HG03103 (cell line): Measurements from ENCODE around the gene SPHK2.

ENCODE experiments used
- ATAC-seq: cut with Tn5 transposase; IDR thresholded peaks from one replicate; pipeline ENCODE4 v1.9.1; 2021; ENCODE audit warnings: low read depth; ENCODE audit not compliant: unreplicated experiment

Gene SPHK2

DNA sequence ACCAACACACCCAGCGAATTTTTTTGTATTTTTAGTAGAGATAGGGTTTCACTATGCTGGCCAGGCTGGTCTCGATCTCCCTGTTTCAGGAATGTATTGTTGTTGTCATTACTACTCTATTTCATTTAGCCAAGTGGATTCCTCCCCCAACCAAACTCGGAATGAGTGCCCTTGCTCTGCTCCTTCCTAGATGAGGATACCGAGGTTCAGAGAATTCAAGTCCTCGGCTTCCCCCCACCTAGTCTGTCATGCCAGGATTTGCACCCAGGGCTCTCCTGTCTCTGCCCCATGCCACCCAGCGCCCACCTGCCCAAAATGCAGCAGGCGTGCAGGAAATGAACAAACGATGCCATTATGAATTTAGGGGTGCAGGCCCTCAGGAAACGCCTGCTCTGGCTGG is 16.3 kb upstream of the SPHK2 start:
- ATAC-seq: no peak

DNA sequence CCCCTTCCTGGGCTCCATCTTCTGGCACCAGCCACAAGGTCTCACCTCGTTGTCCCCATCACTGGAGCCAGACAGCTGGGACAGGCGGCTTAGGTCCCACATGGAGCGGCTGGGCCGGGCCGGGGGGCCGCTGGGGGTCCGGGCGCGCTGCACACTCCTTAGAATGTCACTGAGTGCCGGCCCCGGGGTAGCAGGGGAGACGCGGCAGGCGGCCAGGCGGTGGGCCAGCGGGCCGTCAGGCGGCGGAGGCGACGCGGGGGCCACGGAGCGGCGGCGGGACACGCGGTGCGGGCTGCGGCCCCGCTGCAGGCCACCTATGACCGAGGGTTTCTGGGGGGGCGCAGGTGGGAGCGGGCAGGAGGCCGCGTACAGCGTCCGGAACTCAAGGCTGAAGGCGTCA is 15.9 kb upstream of the SPHK2 start:
- no peak for ATAC-seq

DNA sequence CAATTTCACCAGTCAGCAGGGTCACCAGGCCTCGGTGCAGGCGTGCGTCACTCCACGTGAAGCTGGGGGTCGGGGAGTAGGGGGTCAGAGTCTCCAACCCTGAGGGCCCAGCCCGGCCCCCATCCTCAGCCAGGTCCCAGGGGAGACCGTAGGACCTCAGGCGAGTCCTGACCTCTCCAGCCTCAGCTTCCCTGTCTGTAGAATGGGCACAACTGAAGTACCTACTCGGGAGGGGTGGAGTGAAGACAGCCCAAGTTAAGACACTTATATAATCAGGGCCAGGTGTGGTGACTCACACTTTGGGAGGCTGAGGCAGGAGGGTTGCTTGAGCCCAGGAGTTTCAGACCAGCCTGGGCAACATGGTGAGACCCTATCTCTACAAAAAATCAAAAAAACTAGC is 15.5 kb upstream of the SPHK2 start:
- ATAC-seq: no peak

DNA sequence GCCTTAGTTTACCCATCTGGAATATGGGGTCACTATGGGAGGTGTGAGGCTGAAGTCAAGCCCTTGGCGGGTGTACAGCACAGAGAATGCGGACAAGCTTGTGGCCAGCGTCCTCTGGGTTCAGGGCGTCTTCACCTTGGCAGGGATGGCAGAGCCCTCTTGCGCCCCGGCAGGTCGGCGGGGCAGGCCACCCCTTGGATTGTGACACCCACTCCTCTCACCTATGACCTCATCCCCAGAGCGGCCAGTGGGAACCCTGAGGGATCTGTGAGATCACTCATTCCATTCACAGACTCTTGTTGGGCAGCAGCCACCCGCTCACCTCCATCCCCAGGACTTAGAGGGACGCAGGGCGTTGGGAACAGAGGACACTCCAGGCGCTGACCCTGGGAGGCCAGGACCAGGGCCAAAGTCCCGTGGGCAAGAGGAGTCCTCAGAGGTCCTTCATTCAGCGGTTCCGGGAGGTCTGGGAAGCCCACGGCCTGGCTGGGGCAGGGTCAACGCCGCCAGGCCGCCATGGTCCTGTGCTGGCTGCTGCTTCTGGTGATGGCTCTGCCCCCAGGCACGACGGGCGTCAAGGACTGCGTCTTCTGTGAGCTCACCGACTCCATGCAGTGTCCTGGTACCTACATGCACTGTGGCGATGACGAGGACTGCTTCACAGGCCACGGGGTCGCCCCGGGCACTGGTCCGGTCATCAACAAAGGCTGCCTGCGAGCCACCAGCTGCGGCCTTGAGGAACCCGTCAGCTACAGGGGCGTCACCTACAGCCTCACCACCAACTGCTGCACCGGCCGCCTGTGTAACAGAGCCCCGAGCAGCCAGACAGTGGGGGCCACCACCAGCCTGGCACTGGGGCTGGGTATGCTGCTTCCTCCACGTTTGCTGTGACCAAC is 12.6 kb upstream of the SPHK2 start, which contains the start of gene SPACA4:
SPACA4 (plus strand) TSS at position 280 of the 896 bp plus-strand sequence; CDS start at position 517, 237 bp downstream.
- no peak for ATAC-seq

DNA sequence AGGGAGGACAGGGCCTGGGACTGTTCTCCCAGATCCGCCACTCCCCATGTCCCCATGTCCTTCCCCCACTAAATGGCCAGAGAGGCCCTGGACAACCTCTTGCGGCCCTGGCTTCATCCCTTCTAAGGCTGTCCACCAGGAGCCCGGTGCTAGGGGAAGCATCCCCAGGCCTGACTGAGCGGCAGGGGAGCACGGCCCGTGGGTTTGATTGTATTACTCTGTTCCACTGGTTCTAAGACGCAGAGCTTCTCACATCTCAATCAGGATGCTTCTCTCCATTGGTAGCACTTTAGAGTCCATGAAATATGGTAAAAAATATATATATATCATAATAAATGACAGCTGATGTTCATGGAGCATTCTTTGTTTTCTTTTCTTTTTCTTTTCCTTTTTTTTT is 11.9 kb upstream of the SPHK2 start:
- no peak for ATAC-seq

DNA sequence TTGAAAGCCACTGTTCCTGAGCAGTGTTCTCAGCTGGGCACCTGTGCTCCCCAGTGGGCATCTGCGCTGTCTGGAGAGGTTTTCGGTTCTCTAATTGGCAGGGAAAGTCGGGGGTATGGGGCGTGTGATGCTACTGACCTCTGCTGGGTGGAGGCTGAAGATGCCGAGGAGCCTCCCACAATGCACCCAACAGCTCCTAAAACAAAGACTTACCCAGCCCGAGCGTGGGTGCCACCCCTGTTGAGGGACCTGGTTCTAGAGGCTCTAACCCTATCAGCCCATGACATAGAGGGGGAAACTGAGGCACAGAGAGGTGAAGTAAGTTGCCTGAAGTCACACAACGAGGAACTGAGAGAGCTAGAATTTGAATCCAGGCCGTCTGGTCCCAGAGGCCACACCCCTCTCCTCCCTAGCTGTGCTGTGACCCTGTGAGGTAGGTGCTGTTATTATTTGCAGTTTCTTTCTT is 10.5 kb upstream of the SPHK2 start:
- no peak for ATAC-seq

DNA sequence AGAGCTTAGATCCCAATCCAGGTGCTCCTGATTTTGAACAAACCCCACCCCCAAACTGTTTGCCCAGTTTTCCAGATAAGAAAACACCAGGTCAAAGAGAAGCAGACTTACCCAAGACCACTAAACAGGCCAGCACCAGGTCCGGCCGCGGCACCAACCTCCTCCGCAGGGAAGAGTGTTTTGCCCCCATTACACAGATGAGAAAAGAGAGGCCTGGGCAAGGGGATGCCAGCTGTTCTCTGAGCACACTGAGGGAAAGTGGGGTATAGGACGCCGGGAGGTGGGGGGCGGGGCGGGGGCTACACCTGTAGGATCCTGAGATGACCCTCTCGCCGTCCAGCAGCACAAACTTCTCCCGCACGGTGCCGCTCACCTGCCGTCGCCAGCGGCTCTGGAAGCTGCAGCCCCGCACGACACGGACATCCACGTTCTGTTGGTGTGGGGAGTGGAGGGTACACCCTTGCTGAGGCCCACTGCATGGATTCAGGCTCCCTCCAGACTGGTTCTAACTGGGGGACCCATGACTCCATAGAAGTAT is 9.7 kb upstream of the SPHK2 start:
- ATAC-seq: no peak

DNA sequence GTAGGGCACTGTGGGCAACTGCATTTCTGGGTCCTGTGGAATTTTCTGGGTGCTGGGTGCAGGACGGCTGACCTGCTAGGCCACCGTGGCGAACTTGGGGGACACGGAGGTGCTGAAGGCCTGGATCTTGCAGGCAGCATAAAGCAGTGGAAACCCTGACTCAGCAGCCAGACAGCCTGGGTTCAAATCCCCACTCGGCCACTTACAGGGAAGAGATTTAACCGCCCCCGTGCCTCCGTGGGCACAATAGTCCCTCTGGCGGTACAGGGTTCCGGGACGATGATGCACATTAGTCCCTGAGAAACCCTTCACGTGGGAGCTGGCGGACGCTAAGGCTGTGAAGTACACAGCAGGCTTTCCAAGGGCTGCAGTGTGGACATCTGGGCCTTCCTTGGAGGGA is 7.4 kb upstream of the SPHK2 start:
- ATAC-seq: no peak

DNA sequence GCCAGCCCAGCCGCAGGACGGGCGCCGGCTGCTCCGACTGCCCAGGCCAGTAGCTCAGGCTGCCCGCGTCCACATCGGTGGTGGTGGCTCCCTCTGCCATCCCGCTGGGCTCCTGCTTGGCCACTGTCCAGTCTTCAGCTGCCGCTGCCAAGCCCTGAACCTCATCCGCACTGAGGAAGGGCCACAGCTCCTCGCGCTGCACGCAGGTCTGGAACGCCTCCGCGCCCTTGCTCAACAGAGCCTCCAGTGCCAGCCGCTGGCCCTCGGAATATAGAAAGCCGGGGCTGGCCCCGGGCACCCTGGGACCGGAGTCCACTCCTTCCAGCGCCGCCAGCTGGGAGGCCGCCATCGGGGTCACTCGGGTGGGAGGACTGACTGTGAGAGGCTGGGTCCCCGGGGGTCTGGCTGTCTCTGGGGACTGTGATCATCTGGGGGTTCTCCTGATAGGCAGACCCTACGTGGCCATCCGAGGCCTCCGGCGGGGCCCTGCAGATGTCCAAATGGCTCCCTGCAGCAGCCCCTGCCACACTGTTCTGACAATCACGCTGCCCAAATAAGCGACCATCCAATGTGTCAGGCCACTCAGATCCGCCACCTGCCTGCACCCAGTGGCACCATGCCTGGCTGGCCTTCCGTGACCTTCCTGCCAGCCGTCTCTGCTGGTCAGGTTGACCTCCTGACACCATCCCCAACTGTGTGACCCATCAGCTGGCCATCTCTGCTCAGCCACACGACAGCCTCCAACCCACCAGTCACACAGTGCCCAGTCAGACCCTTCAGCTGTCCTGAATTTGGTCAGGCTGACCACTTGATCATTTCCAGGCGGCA is 6.1 kb upstream of the SPHK2 start:
- ATAC-seq: no peak

DNA sequence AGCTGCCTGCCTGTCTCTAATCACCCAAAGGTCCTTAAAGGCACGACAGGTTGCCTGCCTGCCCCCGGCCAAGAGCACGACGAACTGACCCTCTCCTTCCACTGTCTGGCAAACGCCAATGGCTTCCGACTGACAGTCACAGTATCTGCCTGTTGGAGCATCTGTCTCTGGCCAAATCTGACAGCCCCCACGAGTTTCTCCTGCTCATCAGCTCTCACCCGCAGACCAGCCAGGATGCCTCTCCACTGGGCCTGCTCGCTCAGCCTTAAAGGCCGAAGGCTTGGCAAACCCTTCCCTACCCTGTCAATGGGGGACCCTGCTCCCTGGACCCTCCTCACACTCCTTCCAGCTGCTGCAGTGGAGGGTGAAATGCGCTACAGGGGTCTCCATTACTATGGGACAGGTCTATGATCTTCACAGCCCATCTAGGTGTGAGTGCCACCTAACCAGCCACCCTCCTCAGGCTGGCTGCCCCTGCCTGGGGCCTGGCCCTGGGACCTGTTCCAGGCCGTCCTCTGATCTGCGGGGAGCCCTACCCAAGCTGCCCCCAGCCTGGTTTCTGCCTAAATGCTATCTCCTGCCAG is 5.4 kb upstream of the SPHK2 start:
- no peak for ATAC-seq

DNA sequence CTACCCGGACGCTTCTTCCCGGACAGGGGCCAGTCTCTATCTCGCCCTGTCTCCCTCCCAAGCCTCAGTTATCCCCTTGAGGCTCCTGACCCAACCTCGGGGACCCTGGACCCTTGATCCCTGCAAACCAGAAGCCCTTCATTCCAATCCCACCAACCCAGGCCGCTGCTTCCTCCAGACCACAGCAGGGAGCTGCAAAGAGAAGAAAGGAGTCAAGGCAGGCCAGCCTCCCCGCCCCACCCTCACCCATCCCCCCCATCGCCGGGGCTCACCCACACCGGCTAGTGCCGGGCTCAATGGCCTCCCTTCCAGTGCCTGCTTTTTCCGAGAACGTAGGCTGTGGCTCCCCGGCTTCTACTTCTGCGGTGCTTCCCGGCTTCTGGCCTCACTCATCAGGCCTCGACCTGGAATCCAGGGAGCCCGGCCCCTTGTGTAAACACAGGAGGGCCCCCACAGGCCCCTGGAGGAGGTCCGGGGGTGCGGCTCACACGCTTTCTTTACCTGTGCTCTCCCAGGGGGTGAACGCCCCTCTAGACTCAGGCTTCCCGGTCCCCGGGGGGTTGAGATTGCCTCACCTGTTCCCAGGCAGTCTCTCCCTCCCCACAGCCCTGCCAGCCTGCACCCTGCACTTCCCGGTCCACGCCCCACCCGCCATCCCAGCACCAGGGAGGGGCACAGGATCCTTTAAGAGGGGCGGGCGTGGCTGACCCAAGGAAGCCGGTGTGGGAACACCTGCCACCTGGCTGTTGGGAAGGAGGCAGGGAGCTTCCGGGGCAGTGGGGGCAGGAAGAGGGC is 4.7 kb upstream of the SPHK2 start, which contains the start of gene FAM83E:
FAM83E (minus strand) TSS at position 641 of the 795 bp plus-strand sequence. CDS start 1,704 bp downstream, outside the sequence.
- ATAC-seq: no peak

DNA sequence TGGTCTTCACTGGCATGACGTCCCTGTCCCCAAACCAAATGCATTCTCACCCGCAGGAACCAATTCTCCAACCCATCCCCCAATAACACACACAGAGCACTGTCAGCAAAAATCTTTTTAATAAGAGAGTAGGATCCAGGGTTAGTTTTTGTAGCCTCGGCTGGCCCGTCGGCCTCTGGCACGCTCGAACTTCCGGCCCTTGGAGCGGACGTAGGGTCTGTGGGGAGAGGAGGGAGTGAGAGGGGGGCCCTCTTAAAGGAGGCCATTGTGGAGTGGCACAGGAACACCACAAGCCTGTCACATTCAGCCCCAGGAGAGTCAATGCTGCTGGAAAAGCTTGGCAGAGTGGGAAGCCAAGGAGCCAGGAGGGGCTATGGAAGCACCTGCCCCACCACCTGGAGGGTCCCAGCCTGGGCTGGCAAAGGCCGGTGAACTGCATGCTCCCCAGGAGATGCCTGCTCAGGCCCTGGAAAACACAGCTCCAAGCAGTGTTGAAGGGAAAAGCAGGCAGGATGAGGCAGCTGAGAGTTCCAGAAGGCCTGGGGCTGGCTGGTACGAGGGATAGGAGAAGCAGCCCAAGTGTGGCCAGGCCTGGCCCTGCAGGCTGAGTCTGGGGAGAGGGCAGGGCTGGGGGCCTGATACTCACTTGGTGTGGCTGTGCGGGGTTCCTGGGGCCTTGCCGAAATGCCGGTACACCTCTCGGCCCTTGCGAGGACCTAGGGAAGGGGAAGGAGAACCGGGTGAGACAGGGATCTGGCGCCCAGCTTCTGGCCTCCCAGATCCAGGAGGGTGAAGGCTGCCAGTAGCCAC is 3.9 kb upstream of the SPHK2 start:
- no peak for ATAC-seq

DNA sequence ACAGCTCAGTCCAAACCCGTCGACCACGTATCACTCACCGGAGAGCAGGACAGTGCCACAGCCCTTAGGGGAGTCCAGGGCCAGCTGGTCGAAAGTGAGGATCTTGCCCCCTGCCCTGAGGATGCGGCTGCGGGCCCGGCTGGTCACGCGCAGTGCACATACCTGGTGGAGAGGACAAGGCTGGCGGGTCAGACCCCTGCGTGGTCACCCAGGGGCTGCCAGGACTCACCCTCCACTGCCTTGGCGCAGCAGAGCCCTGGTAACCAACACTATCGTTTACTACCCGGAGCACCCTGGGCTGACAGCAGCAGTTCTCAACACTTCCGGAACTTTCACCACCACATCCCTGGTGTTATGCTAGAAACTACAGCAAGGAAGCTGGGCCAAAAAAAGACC is 3.3 kb upstream of the SPHK2 start:
- ATAC-seq: no peak

DNA sequence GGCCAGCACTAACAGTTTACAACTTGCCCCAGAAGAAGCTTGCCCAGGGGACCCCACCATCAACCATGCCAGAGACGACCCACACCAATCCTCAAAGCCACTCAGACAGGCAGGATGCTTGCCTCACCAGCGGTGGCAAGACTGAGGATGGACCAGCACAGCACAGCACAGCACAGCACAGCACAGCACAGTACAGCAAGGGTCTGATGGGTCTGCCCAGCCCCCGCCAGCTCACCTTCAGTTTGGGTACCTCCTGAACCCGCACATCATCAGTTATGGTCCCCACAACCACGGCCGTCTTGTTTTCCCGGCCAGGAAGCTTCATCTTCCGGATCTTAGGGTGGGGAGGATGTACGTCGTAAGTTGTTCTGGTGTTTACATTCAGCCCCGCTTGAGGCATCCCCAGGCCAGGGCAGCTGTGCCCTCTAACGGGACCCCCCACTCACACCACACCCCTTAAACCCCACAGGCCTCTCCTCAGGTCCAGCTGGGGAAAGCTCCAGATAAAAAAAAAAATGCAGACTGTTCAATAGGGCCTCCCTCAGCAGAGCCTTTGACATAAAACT is 2.7 kb upstream of the SPHK2 start:
- no peak for ATAC-seq

DNA sequence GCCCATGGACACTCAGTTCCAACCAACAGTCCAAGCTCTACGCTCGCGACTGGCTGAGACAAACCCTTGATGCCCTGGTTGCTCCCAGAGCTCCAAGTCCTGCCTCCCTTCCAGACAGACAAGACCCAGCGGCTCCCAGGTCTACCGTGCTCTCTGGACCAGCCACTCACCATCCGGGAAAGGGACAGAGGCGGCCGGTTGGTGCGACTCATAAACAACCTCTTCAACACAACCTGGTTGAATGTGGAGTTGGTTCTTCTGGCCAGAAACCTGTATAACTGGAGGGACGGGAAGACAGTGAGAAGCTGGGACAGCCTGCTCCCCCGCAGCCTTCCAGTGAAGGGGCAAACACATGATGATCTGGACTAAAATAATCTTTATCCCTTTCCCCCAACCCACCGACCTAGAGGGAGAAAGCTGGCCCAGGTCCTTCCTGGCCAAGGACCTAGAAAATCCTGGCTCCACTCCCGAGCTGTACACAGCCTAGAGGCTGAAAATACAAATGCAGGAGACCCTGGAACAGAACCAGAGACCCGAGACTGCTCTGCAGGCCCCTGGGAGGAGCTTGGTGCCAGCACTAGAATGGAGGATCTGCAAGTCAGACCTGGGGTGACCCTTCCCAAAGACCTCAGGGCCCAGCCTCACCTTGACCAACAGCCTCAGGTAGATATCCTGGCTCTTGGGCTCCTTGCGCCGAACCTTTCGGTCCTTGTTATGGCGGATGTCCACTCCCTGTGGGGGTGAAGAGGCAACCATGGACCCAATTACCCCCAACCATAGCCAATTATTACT is 2.0 kb upstream of the SPHK2 start:
- no peak for ATAC-seq

DNA sequence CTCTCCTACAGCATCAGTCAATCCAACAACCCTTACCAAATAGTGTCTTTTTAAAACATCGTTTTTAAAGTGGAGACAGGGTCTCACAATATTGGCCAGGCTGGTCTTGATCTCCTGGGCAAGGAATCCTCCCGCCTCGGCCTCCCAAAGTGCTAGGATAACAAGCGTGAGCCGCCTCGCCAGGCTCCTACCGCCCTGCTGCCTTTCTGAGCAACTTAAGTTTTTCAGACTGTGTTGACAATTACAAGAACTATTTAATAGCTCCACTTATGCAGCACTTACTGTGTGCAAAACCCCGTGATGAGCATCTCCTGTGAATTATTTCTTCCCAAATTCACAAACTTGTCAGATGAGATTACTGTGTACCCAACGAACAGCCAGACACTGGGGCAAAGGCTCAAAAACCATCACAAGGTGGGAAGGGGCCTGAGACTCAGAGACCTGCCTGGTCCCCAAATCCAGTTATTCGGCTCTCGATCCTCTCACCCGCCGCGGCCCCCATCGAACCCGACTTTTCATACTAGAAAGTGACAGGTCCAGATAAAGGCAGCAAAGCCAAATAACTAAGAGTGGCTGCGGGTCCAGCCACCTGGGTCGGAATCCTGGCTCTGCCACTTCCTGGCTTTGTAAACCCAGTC is 909 bp upstream of the SPHK2 start:
- ATAC-seq: no peak
